HepG2 (cell line): ENCODE measurements around the gene TLK2. TPM values are rescaled to one million over a fixed set of nuclear protein-coding genes. Genes with fewer than 3 reads are reported as not detected.

Experiments
- ATAC-seq: fragments of 200-7000 bp; cut with Tn5 transposase; 3 replicates; pipeline ENCODE4 v1.9.1; 2020; ENCODE audit warnings: mild to moderate bottlenecking, moderate library complexity
- BruUV-seq: library from RNA; stranded (reverse); fragments of 400-500 nt; replicated peaks from 2 replicates; lab custom pipeline; 2021; lab: Mats Ljungman, UMichigan
- CTCF ChIA-PET: fragments of 300-600 bp; formaldehyde crosslinking; extraction: SDS; loops from one replicate; lab custom pipeline; 2021; ENCODE audit warnings: low total read pairs, inconsistent platforms, low intra/inter-chr PET ratio; lab: Yijun Ruan, JAX
- POLR2A ChIA-PET: fragments of 350-600 bp; sonication (Branson Sonifier 250); formaldehyde crosslinking; loops from one replicate; lab custom pipeline; 2020; ENCODE audit warnings: antibody characterized with exemption, inconsistent platforms; lab: Yijun Ruan, JAX
- DNase-seq: peaks from one replicate; pipeline ENCODE4 v3.0.0-alpha.2; 2015; ENCODE audit warnings: low spot score
- FAIRE-seq: peaks from 3 replicates; lab custom pipeline; 2011; peaks lifted over from hg19 to GRCh38; lab: Jason Lieb, UNC
- H2AFZ ChIP-seq: one replicate; pipeline ENCODE4 v1.6.1; 2011; ENCODE audit warnings: low read length, inconsistent platforms
- H3K27ac ChIP-seq: fragments of 300-600 bp; 3 replicates; pipeline ENCODE4 v1.8.0; 2011; ENCODE audit warnings: mixed run types, mild to moderate bottlenecking, mixed read lengths, low read length, inconsistent platforms; ENCODE audit not compliant: insufficient read depth; ENCODE audit errors: extremely low read length
- H3K27me3 ChIP-seq, 2 experiments: fragments of 200-600 bp in 1 of 2; 2 replicates in 1 of 2; 3 replicates in 1 of 2; pipeline versions ENCODE4 v1.6.0 to v1.8.0; 2011; ENCODE audit warnings: low read length in 2 of 2, mild to moderate bottlenecking in 2 of 2, moderate library complexity in 2 of 2, inconsistent platforms in 1 of 2; ENCODE audit not compliant: insufficient read depth in 2 of 2, control insufficient read depth in 1 of 2
- H3K36me3 ChIP-seq, 2 experiments: fragments of 200-600 bp in 1 of 2; replicated peaks in 1 of 2; 2 replicates in 1 of 2; 3 replicates in 1 of 2; pipeline versions ENCODE4 v1.5.1 to v1.8.0; 2011; ENCODE audit warnings: low read length in 2 of 2, inconsistent platforms in 1 of 2; ENCODE audit not compliant: insufficient read depth in 2 of 2, control insufficient read depth in 1 of 2
- H3K4me1 ChIP-seq: 2 replicates; pipeline ENCODE4 v1.5.1; 2012; ENCODE audit warnings: low read length, inconsistent platforms; ENCODE audit not compliant: insufficient read depth
- H3K4me2 ChIP-seq: 2 replicates; pipeline ENCODE4 v1.6.0; 2011; ENCODE audit warnings: low read depth, low read length, inconsistent platforms
- H3K4me3 ChIP-seq, 3 experiments: fragments of 200-600 bp in 1 of 3; sonication (generic), shearing (Covaris generic) in 1 of 3; replicated peaks in 1 of 3; 2 replicates each; pipeline ENCODE4 v1.5.1; 2011 to 2016; ENCODE audit warnings: low read length in 3 of 3, inconsistent platforms in 2 of 3, low read depth in 2 of 3, mild to moderate bottlenecking in 2 of 3, control low read depth in 1 of 3, mixed read lengths in 1 of 3; ENCODE audit not compliant: insufficient read depth in 1 of 3
- H3K79me2 ChIP-seq: one replicate; pipeline ENCODE4 v1.6.1; 2011; ENCODE audit warnings: low read length, inconsistent platforms; ENCODE audit not compliant: insufficient read depth
- H3K9ac ChIP-seq: 2 replicates; pipeline ENCODE4 v1.6.0; 2011; ENCODE audit warnings: mild to moderate bottlenecking, low read depth, low read length, inconsistent platforms; ENCODE audit not compliant: insufficient read depth
- H3K9me3 ChIP-seq: 2 replicates; pipeline ENCODE4 v1.5.1; 2012; ENCODE audit warnings: mild to moderate bottlenecking, low read length
- H4K20me1 ChIP-seq: 2 replicates; pipeline ENCODE4 v1.6.0; 2011; ENCODE audit warnings: inconsistent platforms, mild to moderate bottlenecking, low read length, moderate library complexity; ENCODE audit not compliant: insufficient read depth
- CCDC6 ChIP-seq: sonication (generic); formaldehyde crosslinking; IDR thresholded peaks from 2 replicates; pipeline ENCODE4 v1.8.1; 2022; ENCODE audit warnings: mild to moderate bottlenecking, missing genetic modification reagents, moderate library complexity
- KAT8 ChIP-seq: IDR thresholded peaks from 2 replicates; pipeline ENCODE4 v1.6.1; 2016; ENCODE audit warnings: missing genetic modification reagents, missing compliant biosample characterization
- PAWR ChIP-seq: sonication (generic); formaldehyde crosslinking; IDR thresholded peaks from 2 replicates; pipeline ENCODE4 v1.4.0; 2020; ENCODE audit warnings: missing genetic modification reagents, mild to moderate bottlenecking, borderline replicate concordance
- SMAD1 ChIP-seq: sonication (generic); formaldehyde crosslinking; IDR thresholded peaks from 2 replicates; pipeline ENCODE4 v1.4.0; 2020; ENCODE audit warnings: missing genetic modification reagents, low read depth, mild to moderate bottlenecking, borderline replicate concordance
- SRF ChIP-seq: IDR thresholded peaks from 2 replicates; pipeline ENCODE4 v1.6.1; 2011; ENCODE audit warnings: mild to moderate bottlenecking, low read depth, low read length, moderate library complexity
- ZNF484 ChIP-seq: sonication (generic); formaldehyde crosslinking; IDR thresholded peaks from 2 replicates; pipeline ENCODE4 v1.5.1; 2020; ENCODE audit warnings: mild to moderate bottlenecking, low read depth, missing genetic modification reagents, borderline replicate concordance
- WGBS: methylation state at CpG from one replicate; pipeline ENCODE4 v1.1.6; 2017; ENCODE audit warnings: low lambda C conversion rate; 5-methylcytosine and 5-hydroxymethylcytosine counted together
- in situ Hi-C: cut with HindIII; loops from 2 replicates; pipeline ENCODE4 v1.10.0; 2017; ENCODE audit warnings: low pct_unique_long_range_greater_than_20kb; ENCODE audit not compliant: extremely low pct_ligation_motif_present
- intact Hi-C: fragments of 100-400 bp; cut with micrococcal nuclease; formaldehyde crosslinking; loops from one replicate; pipeline ENCODE4 v1.10.0; 2022; ENCODE audit not compliant: unreplicated experiment
- polyA plus RNA-seq, 8 experiments: library from polyadenylated mRNA; depleted of rRNA in 3 of 8; stranded (reverse) in 7 of 8; unstranded in 1 of 8; fragments of >200 nt; fragmentation: Illumina TruSeq in 4 of 8; extraction: Trizol in 4 of 8; gene quantifications; 2 replicates each; pipeline versions ENCODE4 v1.2.1 to v1.2.3, GENCODE V29; 2011 to 2016; ENCODE audit warnings: low read depth in 4 of 8, missing spikeins in 1 of 8, mixed read lengths in 1 of 8; ENCODE audit not compliant: insufficient read depth in 1 of 8
- total RNA-seq, 5 experiments: library from RNA; depleted of rRNA; stranded (reverse); fragments of >200 nt; fragmentation: Illumina TruSeq; extraction: Trizol; gene quantifications; 2 replicates each; pipeline ENCODE4 v1.2.3, GENCODE V29; 2016; ENCODE audit warnings: low read depth in 1 of 5
- TF ChIP-seq, protein P1 (sequence below): sonication (generic); formaldehyde crosslinking; IDR thresholded peaks from 2 replicates; pipeline ENCODE4 v1.4.0; 2020; ENCODE audit warnings: missing genetic modification reagents, borderline replicate concordance
- TF ChIP-seq, protein P2 (sequence below): sonication (generic); formaldehyde crosslinking; IDR thresholded peaks from 2 replicates; pipeline ENCODE4 v1.8.0; 2022; ENCODE audit warnings: missing genetic modification reagents, mild to moderate bottlenecking, borderline replicate concordance
- TF ChIP-seq, protein P3 (sequence below): sonication (generic); formaldehyde crosslinking; IDR thresholded peaks from 2 replicates; pipeline ENCODE4 v1.4.0; 2020; ENCODE audit warnings: mild to moderate bottlenecking, missing genetic modification reagents
- TF ChIP-seq, protein P4 (sequence below): sonication (generic); formaldehyde crosslinking; conservative IDR thresholded peaks from 2 replicates; pipeline ENCODE4 v1.8.1; 2023; ENCODE audit warnings: missing genetic modification reagents
- TF ChIP-seq, protein P5 (sequence below): sonication (generic); formaldehyde crosslinking; IDR thresholded peaks from 2 replicates; pipeline ENCODE4 v1.4.0; 2020; ENCODE audit warnings: missing genetic modification reagents

The TLK2 gene
- total and polyA plus RNA-seq, 2 of the 13 experiments (the other 11 are each of a cell fraction or from before 2014, with no cell fraction given): 58.7 to 60.8 TPM

DNA sequence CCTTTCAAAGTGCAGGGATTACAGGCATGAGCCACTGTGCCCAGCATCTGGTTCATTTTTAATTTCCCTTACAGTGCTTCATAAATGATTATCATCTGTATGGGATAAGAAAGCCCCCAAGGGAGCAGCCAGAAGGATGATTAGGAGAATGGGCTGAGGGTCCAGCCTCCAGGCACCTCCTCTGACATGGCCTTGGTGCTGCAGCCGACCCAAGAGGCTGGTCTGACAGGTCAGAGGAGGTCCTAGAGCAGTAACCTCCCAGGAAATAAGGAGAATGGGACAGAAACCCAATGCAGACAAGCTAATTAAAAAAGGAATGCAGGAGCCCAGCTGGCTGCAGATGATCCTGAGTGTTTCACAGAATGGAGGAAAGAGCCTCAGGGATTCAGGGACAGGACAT is 177.8 kb downstream of the TLK2 start (continued):
- TF ChIP-seq, protein P1, sequence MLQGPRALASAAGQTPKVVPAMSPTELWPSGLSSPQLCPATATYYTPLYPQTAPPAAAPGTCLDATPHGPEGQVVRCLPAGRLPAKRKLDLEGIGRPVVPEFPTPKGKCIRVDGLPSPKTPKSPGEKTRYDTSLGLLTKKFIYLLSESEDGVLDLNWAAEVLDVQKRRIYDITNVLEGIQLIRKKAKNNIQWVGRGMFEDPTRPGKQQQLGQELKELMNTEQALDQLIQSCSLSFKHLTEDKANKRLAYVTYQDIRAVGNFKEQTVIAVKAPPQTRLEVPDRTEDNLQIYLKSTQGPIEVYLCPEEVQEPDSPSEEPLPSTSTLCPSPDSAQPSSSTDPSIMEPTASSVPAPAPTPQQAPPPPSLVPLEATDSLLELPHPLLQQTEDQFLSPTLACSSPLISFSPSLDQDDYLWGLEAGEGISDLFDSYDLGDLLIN (CRISPR knock-in tag): no peak
- TF ChIP-seq, protein P2, sequence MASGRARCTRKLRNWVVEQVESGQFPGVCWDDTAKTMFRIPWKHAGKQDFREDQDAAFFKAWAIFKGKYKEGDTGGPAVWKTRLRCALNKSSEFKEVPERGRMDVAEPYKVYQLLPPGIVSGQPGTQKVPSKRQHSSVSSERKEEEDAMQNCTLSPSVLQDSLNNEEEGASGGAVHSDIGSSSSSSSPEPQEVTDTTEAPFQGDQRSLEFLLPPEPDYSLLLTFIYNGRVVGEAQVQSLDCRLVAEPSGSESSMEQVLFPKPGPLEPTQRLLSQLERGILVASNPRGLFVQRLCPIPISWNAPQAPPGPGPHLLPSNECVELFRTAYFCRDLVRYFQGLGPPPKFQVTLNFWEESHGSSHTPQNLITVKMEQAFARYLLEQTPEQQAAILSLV: no peak
- no peak for TF ChIP-seq SRF

DNA sequence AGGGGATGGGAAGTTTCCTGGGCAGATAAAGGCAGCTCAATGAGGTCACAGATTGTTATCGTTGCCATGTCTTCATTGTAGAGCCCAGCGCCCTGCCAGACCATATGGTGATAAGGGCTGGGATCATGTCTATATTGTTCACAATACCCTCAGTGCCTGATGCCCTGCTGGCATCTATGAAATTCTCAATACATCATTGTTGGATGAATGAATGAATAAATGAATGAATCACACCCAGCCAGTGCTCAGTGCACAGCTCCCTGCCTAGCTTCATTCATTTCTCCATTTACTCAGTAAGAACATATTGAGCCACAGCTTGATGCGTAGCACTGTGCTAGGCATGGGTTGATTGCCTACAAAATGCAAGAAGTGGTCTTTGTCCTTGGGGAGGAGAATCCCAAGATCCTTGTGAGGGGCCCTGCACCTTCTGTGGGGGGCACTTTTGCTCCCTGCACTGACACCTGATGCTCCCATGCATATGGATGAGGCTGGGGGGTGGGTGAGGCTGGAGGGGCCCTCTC is 178.6 kb downstream of the TLK2 start:
- Histone ChIP-seq H3K9me3 (no peaks in the 10 kb centered on the region), H2AFZ (no peak overlapping the region), H3K36me3 (no peaks in the 10 kb centered on the region), H3K4me1 (peaks cover 19% of the 10 kb centered on the region), H3K27me3 (peaks cover 12 to 66% of the 10 kb centered on the region in 2 experiments; a peak in 4 of 5 replicates), H3K4me2 (no peak overlapping the region), H3K9ac (no peak overlapping the region), H3K27ac (no peak overlapping the region), H3K79me2 (no peaks in the 10 kb centered on the region), H3K4me3 (no peak overlapping the region), H4K20me1 (no peaks in the 10 kb centered on the region)
- in situ Hi-C loops (no loop called here), intact Hi-C loops (no loop called here)
- no TSS peak for BruUV-seq
- FAIRE-seq (no peak), DNase-seq (no peak), ATAC-seq (no peak)
- 49% methylated on average over 3 of the region's 3 CpGs for WGBS
- ChIA-PET CTCF (no interaction called here), POLR2A (no interaction called here)
- no peak for TF ChIP-seq ZNF484 (CRISPR knock-in tag)
- TF ChIP-seq, protein P3, sequence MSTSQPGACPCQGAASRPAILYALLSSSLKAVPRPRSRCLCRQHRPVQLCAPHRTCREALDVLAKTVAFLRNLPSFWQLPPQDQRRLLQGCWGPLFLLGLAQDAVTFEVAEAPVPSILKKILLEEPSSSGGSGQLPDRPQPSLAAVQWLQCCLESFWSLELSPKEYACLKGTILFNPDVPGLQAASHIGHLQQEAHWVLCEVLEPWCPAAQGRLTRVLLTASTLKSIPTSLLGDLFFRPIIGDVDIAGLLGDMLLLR (CRISPR knock-in tag): no peak
- TF ChIP-seq CCDC6 (CRISPR knock-in tag): no peak
- TF ChIP-seq, protein P4, sequence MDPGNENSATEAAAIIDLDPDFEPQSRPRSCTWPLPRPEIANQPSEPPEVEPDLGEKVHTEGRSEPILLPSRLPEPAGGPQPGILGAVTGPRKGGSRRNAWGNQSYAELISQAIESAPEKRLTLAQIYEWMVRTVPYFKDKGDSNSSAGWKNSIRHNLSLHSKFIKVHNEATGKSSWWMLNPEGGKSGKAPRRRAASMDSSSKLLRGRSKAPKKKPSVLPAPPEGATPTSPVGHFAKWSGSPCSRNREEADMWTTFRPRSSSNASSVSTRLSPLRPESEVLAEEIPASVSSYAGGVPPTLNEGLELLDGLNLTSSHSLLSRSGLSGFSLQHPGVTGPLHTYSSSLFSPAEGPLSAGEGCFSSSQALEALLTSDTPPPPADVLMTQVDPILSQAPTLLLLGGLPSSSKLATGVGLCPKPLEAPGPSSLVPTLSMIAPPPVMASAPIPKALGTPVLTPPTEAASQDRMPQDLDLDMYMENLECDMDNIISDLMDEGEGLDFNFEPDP: no peak
- no peak for TF ChIP-seq PAWR (CRISPR knock-in tag)
- TF ChIP-seq, protein P5, sequence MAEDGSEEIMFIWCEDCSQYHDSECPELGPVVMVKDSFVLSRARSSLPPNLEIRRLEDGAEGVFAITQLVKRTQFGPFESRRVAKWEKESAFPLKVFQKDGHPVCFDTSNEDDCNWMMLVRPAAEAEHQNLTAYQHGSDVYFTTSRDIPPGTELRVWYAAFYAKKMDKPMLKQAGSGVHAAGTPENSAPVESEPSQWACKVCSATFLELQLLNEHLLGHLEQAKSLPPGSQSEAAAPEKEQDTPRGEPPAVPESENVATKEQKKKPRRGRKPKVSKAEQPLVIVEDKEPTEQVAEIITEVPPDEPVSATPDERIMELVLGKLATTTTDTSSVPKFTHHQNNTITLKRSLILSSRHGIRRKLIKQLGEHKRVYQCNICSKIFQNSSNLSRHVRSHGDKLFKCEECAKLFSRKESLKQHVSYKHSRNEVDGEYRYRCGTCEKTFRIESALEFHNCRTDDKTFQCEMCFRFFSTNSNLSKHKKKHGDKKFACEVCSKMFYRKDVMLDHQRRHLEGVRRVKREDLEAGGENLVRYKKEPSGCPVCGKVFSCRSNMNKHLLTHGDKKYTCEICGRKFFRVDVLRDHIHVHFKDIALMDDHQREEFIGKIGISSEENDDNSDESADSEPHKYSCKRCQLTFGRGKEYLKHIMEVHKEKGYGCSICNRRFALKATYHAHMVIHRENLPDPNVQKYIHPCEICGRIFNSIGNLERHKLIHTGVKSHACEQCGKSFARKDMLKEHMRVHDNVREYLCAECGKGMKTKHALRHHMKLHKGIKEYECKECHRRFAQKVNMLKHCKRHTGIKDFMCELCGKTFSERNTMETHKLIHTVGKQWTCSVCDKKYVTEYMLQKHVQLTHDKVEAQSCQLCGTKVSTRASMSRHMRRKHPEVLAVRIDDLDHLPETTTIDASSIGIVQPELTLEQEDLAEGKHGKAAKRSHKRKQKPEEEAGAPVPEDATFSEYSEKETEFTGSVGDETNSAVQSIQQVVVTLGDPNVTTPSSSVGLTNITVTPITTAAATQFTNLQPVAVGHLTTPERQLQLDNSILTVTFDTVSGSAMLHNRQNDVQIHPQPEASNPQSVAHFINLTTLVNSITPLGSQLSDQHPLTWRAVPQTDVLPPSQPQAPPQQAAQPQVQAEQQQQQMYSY: no peak
- no peak for TF ChIP-seq SMAD1 (CRISPR knock-in tag)
- TF ChIP-seq KAT8 (CRISPR knock-in tag): no peak
